ENCODE results near the gene IGSF21.

Gene IGSF21

DNA sequence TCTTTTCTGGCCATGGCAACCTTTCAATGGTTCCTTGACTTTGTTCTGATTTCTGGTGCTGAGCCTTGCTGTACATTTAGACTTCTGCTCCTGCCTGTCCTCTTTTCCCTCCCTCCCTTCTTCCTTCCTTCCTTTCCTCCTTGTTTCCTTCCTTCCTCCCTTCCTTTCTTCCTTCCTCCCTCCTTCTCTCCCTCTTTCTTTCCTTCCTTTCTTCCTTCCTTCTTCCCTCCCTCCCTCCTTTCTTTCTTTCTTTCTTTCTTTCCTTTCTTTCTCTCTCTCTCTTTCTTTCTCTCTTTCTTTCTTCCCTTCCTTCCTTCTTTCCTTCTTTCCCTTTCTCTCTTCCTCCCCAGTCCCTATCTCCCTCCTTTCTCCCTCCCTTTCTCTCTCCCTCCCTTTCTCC lies 10.4 kb upstream of the IGSF21 start:
- no peak for DNase-seq

DNA sequence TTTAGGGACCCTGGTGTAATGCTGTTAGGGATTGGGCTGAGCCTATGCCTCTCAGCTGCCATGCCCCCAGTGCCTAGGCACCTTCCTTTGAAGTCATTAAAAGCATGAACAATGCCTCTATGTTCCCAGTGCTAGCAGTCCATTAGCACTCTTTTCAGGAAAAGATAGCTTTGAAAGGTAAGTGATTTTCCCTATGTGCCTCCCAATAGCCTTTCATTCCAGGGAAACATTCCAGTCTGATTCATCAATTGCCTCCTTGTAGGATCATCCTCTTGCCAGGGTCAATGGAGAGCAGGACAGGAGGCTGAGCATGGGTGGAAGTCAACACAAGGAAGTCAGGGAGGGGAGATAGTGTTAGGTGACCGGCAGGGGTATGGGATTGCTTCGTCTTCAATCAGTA lies 8.6 kb upstream of the IGSF21 start:
- no peak for DNase-seq

DNA sequence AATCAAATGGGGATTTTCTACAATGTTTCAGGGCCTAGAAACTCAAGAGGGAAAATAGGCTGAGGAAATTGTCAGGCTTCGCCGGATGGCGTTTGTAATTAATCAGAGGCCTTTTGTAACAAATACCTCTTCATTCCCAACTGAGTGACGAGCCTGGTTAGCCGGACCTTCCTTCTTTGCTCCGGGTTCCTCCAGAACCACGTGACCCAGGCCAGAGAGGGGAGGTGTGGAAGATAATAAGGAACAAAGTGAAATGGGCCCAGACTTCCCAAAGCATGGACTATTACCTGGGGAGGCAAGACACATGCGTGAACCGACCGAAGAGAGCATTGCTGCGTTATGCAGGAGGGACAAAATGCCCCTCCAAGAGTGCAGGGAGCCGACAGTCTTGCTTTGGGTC lies 7.5 kb upstream of the IGSF21 start:
- DNase-seq, result no peak

DNA sequence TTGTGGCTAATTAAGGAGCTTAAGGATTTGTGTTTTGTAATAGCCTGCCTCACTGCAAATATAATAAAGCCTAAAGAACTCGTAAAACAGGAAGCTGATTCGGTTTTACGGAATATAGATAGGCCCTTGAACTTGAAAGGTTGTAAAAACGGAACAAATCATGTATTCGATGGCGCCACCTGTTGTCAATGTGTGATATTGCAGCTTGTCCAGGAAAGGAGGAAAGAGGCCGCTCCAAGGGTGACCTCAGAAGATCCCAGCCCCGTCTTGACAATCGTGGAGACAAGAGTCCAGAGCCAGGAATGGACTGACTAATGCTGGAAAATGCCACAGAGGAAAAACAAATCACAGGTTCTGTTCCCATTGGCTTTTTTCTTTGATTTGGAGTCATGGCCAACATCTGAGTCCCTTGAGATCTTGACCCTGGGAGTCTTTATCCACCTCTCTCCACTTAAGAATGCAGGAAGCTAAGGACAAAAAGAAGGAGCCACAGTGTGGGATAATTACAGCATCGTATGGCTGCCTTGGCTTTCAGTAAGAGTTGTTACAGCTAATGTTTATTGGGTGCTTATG lies 7.0 kb upstream of the IGSF21 start:
- peak; percentile 57 for DNase-seq

DNA sequence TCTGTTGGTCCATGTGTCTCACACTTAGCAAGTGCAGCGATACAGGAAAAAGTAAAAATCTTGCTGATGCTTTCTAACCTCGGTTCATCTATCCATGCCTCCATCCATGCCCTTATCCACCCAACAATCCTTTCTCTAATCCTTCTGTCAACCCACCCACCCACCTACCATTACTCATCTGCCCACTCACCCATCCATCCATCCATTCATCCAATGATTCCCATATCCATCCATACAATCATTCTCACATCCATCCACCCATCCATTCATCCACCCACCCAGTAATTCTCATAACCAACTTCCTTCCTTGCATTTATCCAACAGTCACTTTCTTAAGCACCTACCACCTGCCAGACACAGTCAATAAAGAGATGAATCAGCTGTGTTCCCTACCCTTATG lies 6.1 kb upstream of the IGSF21 start:
- DNase-seq, result no peak

DNA sequence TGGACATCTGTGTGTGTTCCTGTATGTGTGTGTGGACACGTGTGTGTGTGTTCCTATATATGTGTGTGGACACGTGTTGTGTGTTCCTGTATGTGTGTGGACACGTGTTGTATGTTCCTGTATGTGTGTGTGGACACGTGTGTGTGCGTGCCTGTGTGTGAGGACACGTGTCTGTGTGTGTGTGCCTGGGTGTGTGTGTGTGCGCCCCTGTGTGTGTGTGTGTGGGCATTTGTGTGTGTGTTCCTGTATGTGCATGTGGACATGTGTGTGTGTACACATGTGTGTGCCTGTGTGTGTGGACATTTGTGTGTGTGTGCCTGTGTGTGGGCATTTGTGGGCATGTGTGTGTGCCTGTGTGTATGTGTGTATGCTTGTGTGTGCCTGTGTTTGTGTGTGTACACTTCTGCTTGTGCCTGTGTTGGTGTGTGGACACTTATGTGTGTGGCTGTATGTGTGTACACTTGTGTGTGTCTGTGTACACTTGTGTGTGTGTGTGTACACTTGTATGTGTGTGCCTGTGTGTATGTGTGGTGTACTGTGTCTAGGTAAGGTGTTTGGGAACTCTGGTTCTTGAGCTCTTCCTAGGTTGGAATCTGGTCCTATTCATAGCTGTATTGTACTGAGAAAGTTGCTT lies 3.7 kb upstream of the IGSF21 start:
- no peak for DNase-seq

DNA sequence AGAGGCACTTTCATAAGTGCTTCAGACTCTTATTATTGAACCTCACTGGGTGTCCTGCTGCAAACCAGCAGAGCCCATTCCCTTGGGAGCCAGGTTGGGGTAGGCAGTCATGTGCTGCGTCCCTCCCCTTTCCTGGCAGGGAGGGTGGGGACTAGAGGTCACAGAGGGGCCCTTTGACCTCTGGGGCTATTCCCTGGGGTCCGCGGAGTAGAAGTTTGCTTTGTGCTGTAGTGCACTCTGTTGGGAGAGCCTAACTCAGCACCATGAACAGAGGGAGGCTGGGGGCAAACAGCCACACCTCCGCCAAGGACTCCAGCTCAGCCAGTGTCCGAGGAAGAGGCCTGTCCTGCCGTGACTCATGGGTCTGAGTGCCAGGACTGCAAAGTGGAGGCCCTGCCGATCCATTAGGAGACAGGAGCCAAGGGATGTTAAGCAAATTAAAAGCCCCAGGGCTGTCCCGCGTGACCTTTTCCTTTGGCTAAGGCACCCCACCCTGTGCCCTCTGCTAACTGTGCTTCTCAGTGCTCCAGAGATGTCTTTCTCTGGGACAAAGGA lies 3.0 kb upstream of the IGSF21 start:
- DNase-seq, result no peak

DNA sequence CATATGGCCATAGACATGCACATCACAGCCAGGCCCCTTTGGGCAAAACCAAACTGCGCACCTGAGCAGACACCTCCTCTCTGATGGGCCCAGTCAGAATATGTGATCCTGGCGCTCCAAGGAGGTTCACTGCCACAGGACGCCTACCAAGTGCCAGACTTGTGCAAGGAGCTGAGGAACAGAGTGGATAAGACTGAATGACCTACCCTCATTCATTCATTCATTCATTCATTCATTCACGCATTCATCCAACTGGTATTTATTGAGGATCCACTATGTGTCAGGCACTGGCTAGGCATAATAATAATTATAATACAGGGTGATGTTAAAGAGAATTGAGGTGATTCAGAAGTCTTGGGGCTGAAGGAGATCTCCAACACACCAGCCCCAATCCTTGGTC lies 2.4 kb upstream of the IGSF21 start:
- no peak for DNase-seq

DNA sequence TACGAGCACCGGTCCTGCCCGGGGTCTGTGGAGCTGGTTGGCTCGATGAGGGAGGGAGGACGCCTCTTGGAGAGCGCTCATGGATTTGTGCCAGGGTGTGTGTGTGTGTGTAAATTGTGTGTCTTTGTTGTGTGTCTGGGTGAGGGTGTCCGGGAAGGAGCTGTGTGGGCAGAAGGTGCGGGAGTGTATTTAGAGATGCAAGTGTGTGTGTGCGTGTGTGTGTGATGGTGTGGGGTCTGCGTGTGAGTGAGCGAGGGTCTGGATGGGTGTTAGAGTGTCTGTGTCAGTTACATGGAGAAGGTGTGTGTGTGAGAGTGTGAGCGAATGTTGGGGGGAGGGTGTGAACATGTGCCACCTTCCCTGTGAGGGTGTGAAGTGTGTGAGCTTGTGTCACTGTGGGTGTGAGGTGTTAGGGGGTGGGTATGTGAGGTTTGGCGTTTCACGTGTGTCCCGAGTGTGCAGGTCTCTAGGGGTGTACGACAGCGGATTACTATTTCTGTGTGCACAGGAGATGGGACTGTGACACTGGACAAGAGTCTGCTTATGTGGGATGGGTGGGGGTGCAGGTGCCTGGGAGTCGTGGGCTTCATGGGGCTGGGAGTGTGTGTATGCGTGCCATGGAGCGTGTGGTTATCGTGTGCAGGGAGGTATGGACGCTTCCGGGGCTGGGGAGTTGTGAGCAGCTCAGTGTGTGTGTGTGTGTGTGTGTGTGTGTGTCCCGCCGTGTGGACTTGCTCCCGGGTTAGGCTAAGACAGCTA lies 880 bp downstream of the IGSF21 start:
- DNase-seq, result no peak

DNA sequence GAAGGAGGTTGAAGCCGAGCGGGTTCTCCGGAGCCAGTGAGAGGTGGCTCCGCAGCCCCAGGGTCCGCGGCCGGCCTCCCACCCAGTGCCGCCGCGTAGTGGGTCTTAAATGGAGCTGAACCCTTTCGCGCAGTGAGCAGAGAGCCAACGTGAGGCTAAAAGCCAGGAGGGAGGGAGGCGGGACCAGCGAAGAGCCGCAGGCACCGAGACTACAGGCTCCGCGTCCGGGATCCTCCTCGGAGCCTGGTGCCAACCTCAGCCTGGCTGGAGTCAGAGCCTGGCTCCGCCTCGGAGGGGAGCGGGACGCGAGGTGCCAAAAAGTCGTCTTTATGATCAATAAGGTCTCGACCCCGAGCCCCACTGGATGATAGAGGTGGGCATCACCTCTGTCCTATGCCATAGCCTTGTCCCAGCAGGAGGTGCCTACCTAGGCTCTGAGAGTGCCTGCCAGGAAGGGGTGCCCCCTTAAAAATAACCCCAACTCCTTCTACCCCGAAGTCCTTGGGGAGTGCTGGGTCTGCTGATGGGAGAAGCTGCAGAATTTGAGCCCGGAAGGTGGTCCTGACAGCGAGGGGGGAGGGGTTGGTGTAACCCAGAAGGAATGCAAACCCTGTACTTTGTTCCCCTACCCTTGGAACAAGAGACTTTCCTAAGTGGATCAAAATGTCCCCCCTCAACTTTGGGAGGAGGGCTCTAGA lies 1.6 kb downstream of the IGSF21 start:
- no peak for DNase-seq

DNA sequence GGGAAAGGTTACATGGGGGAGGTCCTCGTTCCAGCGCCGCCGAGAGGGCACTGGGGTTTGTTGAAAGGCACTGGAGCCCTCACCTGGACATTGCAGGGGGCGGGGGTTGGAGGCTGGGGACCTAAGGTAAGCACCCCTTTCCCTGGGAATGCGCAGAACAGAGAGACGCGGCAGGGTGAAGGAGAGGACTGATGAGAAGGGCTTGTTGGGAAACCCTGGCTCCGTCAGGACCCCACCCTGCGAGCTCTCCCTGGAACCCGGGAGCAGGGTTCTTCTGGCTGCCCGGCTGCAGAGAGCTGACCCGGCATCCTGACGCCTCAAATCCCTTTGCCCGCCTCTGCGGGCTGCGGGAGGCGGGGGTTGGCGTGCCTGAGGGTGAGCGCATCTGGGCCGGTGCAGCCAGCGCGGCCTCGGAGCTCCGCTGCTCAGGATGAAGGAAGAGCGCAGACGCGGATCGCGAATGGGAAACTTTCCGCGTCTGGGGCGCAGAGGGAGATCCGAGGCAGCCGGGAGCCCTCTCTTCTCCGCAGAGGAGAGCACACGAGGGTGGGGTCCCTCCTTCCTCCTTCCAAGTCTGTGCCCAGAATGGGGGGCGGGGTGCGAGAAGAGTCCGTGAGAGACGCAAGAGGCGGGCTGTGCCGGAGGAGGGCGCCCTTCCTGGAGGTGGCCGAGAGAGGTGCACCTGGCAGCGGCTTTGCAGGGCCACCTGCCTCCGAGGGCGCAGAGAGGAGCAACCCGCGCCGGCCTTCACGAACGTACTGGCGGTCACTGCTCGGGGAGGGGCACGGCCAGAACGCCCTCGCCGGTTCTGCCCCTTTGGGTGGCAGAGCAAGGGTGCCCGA lies 2.4 kb downstream of the IGSF21 start:
- no peak for DNase-seq

DNA sequence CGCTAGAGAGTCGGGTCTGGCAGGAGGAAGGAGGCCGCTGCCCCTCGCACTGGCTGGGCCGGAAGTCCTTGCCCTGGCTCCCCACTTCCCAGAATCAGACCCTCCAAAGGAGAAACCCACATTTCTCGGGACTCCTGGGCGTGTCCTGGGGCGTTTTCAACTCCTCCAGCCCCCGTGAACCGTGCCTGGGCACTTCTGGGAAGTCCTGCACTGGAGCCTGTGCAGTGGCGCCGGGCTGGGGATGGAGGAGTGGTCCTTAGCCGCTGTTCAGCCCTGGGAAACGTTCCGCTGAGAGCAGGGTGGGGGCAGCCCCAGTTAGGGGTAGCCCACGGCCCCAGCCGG lies 3.0 kb downstream of the IGSF21 start:
- DNase-seq, result no peak

DNA sequence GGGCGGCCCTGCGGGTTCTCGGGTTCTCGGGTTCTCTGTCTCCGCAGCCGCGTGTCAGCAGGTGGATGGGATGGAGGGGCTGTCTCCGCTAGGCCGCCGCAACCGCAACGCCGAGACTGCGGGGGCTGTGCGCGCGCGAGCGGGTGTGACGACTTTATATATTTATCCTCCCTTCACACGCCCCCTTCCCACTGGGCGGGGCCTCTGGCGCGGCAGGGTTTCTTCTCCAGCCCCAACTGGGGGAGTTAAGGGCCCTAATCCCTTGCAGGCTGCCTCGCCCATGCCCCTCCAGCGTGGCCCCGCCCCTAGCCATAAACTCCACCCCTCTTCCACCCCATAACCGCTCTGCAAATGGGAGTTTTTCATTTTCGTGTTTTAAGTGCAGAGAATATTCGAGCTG lies 3.4 kb downstream of the IGSF21 start:
- no peak for DNase-seq

DNA sequence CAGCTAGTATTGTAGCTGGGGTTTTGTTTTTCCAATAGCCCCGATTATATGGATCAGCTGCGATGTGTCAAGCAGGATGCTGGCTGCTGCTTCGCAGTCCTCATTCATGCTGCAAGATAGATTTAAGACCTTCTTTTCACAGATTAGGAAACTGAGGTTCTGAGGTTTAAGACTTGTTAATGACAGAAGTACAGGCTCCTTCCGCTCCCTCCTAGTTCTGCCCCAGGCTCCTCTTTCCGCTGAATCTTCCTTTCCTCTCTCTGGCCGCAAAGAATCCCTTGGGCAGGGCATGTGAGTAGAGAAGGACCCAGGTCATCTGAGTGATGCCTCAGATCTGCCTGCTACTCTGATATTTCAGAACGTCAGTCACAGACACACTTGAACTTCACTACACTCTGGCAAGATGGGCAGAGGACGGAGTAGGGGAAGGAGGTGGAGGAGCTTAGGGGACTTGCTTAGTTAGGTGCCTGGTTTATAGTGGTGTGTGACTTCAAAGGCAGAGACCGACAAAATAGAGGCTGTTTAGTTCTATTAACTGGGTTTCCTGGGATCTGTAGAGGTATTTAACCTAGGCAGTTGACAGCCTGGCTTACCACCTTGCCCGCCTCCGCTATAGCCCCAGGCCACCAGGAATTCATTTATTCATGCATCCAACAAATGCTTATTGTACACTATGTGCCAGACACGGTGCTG lies 4.2 kb downstream of the IGSF21 start:
- DNase-seq, result no peak

DNA sequence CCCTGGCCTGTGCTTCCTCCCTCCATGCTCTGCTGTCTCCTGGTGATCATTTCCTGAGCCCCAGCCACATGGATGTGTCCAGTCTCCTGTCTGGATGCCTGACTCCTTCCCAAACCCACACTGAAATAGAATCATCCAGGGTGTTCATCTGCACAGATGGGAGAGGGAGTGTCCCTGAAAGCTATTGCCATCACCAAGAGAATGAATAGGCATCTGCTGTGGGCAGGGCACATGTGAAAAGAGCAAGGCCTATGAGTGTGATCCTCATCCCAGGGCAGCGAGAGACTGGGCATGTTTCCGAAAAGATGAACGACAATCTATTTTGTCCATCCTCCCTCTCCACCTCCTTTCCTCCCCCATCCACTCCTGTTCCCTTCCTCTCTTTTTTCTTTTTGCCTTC lies 5.0 kb downstream of the IGSF21 start:
- no peak for DNase-seq

DNA sequence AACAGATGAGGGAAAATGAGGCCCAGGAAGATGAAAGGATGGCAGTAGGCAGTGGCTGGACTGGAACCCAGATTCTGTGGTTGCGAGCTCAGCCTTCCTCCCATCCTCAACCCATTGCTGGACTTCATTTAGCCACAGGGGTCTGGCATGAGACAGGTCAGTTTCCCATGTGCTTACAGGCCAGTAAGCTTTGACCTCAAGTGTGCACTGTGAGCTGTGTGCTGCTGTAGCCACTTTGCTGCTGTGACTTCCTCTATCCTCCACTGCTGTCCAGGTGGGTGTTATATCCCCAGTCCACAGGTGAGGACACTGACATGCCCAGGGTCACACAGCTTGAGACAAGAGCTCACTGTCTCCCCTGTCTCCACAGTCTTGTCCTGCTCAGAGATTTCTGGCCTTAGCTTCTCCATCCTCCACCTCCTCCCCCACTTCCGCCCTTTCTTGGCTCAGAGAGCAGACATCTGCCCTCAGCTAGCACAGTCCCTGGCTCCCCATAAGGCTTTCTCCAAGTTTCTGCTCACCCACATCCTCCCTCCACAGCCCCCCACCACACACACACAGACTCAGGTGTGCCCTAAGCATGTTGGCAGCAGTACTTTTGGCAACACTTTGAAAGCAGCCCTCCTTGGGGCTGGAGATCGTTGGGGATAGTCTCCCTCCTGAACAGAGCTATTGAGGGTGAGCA lies 7.3 kb downstream of the IGSF21 start:
- DNase-seq, result no peak

DNA sequence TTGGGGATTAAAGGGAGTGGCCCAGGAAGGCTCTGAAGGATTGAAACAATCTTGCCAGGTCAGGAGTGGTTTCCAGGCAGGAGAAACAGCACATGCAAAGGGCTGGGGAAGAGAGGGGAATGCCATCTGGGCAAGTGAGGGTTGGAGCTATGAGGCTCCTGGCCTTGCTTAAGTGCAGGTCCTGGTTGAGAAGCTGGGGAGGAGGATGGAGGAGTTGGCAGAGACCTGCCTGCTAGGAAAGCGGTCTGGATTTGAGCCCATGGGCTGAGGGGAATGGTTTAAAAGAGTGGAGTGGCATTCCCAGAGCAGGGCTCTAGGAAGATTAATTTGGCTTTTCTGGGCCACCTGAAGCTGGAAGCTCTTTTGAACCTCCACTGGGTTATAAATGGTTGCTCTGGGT lies 9.2 kb downstream of the IGSF21 start:
- DNase-seq, result no peak

DNA sequence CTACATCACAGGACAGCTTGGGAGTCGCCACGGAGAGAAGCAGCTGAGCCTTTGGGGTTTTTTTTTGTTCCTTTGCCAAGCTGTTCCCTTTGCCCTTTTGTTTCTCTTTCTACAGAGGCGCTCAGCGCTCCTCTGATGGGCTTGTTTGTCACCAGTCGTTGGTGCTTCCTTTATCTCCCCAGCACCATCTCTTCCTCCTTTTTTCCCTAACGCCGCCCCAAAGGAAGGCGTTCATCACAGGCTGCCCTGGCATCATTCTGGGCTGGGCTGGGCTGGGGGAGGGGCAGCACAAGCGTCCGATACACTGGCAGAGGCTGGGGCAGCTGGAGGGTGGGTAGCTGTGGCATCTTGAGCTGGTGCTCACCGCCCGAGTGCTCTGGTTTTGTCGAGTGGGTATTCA lies 10.5 kb downstream of the IGSF21 start:
- DNase-seq, result no peak

DNA sequence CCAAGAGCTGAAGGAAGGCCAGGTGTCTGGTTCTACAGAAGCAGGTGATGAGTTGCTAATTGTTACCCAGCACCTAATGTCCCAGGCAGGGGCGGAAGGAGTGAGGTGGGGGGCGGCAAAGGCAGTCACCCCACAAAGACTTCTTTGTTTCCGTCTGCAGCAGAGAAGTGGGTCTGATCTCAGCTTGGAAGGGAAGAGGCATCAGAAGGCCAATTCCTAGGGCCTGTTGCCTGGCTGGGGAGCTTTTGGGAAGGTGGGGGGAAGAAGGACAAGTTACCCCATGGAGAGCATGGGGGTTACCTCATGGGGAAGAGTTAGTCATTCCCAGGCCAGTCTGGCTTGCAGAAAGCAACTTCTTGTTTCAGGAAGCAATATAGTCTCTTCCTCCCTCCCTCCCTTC lies 10.9 kb downstream of the IGSF21 start:
- no peak for DNase-seq

DNA sequence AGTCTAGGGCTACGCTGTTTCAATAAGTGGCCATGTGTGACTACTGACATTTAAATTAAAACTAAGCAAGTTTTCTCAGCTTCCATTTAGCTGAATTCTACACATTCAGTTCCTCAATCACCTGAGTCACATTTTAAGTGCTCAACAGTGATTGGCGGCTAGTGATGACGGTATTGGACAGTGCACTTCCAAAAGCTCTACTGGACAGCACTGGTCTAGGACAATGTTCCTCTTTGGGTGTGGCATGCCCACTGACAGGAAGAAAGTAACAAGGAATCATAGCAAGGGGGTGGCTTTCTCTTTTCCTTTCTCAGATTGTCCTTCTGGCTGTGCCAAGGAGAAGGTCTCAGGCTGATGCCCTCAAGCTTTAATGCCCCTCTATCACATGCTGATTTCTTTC lies 11.7 kb downstream of the IGSF21 start:
- no peak for DNase-seq

DNA sequence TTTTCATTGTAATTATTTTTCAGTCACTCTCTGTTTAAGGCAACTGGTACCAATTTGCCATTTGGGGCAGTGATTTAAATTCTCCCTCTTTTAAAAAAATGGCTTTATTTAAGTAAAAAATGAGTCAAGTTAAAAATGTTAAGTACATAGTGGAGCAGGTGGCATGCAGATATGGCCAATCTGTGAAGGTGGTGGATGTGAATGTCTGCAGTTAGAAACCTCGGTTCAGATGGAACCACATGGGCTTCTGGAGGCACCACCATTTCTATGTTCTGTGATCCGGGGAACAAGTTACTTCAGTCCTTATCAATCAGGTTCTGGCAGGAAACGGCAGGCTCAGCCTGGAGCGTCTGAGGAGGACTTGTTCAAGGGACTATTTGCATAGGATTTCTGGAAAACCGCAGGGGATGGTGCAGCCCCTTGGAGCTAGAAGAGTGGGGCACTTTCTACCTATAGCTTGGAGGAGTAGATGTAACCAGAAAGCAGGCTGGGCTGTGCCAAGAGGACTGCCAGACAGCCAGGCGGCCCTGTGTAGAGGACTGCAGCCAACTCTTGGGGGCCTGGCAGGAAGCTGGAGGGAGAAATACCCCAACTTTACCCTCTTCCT lies 12.3 kb downstream of the IGSF21 start:
- DNase-seq, result no peak

All from CD4-positive, alpha-beta T cell treated with Interleukin-17A for 4 hours (primary cell).